AG09309 (cell line): Measurements from ENCODE around the gene INSYN2A.

ENCODE experiments used
- DNase-seq: peaks from one replicate; pipeline ENCODE4 v3.0.0-alpha.2; 2010; ENCODE audit warnings: low read depth
- H3K4me3 ChIP-seq: 2 replicates; pipeline ENCODE4 v1.5.1; 2011; ENCODE audit warnings: mild to moderate bottlenecking, low read depth, low read length, moderate library complexity; ENCODE audit not compliant: control insufficient read depth
- CTCF ChIP-seq: IDR thresholded peaks from 2 replicates; pipeline ENCODE4 v1.5.1; 2011; ENCODE audit warnings: mild to moderate bottlenecking, low read depth, low read length, inconsistent platforms; ENCODE audit not compliant: insufficient read depth, control insufficient read depth; ENCODE audit errors: missing control alignments

INSYN2A gene

GRCh38 chr10:127190427-127190826, 6.0 kb downstream of the INSYN2A start:
- DNase-seq = no peak
- no peak overlapping the region for H3K4me3 ChIP-seq
- no peak for TF ChIP-seq CTCF

GRCh38 chr10:127189226-127189625, 7.2 kb downstream of the INSYN2A start:
- TF ChIP-seq CTCF = no peak

GRCh38 chr10:127186813-127187212, 9.6 kb downstream of the INSYN2A start:
- no peak for DNase-seq

More at GRCh38 chr10:127189226-127189625, 7.2 kb downstream of the INSYN2A start:
- H3K4me3 ChIP-seq = no peak overlapping the region
- DNase-seq = no peak

GRCh38 chr10:127184582-127184981, 11.8 kb downstream of the INSYN2A start:
- DNase-seq = no peak
- H3K4me3 ChIP-seq = no peak overlapping the region
- no peak for TF ChIP-seq CTCF

More at GRCh38 chr10:127186813-127187212, 9.6 kb downstream of the INSYN2A start:
- H3K4me3 ChIP-seq = no peak overlapping the region
- TF ChIP-seq CTCF = no peak

- DNase-seq = no peak
- H3K4me3 ChIP-seq = no peak overlapping the region
- TF ChIP-seq CTCF = no peak
Observed at GRCh38 chr10:127182161-127182560, 14.2 kb downstream of the INSYN2A start.

- no peak for TF ChIP-seq CTCF
- H3K4me3 ChIP-seq = no peak overlapping the region
- DNase-seq = no peak
Observed at GRCh38 chr10:127179612-127180250, 16.7 kb downstream of the INSYN2A start.
